Activated CD8-positive, alpha-beta memory T cell treated with anti-CD3 and anti-CD28 coated beads for 36 hours (primary cell): ENCODE measurements around the gene CDCA7. TPM values are rescaled to one million over a fixed set of nuclear protein-coding genes. Genes with fewer than 3 reads are reported as not detected.
"Not testable (repeated sequence)": the region's sequence is repeated elsewhere in the genome, so short reads cannot be mapped to it uniquely, and the experiment has no call there.

Source experiments
- CTCF ChIA-PET: fragments of 350-600 bp; sonication (Branson Sonifier 250); formaldehyde crosslinking; loops from one replicate; lab custom pipeline; 2021; ENCODE audit warnings: antibody characterized with exemption; lab: Charles Lee
- POLR2A ChIA-PET: fragments of 350-600 bp; sonication (Branson Sonifier 250); formaldehyde crosslinking; loops from one replicate; lab custom pipeline; 2021; ENCODE audit warnings: antibody characterized with exemption; lab: Charles Lee
- total RNA-seq, 2 experiments: library from RNA; stranded (reverse); gene quantifications; one replicate each; pipeline ENCODE4 v1.2.3, GENCODE V29; 2021

CDCA7 gene
- total RNA-seq, 2 experiments from 2014 or later: 33.9 to 34.3 TPM

DNA sequence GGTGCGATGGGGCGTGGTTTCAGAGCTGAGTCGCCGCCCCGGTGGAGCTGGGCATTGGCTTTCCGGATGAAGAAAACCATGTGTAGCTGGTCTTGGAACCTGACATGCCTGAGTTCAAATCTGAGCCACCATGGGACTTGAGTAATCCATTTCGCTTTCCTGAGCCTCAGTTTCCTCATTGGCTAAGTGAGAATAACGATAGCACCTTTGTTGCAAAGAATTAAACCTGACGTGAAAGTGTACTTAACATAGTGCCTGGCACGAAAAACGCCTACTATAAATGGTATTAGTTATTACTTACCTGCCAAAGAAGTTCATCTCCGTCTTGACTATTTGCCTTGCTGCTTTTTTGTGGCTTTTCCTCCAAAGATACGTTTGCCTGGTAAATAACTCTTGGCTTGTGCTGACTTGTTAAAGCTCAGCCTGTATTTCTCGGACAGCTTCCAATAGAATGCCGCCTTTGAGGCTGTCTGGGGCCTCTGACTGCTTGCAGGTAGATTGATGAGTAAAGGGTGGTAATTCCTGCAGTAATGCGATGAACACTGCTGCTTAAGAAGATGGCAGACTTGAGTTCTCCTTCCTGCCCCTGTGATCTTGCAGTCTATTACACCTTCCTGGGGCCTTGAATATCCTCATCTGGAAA lies 1.3 kb downstream of the CDCA7 start:
- ChIA-PET CTCF (no interaction called here), POLR2A (interaction anchor here (0.6 kb wide), 1 partner anchor 114 kb away, joined by 8 read pairs; no protein-coding TSS in a partner anchor)

DNA sequence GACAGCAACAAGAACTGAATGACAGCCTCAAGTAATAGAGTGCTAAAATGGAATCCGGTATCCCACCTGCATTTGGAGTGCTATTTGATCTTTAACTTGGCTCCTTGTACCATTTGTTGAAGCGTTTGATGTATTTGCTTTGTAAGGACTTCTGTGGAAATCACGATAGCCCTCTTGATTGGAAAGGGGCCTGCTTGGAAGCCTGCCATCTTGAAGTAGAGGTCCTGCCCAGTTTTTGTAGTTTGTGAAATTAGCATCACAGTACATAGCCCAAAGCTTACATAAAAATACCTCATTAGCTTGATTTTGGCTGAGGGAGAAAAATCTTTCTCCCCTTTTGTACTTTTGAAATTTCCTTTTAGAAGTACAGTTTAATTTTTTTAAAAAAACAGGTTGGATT lies 2.7 kb downstream of the CDCA7 start:
- POLR2A ChIA-PET: no interaction called here
- CTCF ChIA-PET: no interaction called here

DNA sequence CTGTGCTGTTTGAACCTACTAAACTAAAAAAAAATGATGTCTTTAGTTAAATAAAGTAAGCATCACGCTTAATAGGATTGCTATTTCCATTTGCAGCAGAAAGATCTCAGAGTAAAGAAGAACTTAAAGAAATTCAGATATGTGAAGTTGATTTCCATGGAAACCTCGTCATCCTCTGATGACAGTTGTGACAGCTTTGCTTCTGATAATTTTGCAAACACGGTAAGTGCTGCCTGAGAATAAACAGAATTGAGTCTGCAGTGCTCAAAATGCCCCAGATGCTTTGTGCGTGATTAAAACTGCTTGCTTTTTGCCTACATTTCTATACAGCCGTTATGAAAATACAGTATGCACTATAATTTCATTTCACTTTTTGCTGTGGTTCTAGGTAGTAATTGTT lies 3.9 kb downstream of the CDCA7 start:
- ChIA-PET CTCF (no interaction called here), POLR2A (no interaction called here)

DNA sequence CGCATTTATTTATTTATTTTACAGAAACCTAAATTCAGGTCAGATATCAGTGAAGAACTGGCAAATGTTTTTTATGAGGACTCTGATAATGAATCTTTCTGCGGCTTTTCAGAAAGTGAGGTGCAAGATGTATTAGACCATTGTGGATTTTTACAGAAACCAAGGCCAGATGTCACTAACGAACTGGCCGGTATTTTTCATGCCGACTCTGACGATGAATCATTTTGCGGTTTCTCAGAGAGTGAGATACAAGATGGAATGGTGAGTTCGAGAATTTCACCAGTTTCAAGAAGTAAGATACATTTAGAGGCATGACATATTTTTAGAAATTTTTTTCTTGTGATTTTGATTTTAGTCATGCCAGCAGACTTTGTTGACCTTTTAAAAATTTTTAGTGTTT lies 4.6 kb downstream of the CDCA7 start:
- ChIA-PET POLR2A (no interaction called here), CTCF (no interaction called here)

DNA sequence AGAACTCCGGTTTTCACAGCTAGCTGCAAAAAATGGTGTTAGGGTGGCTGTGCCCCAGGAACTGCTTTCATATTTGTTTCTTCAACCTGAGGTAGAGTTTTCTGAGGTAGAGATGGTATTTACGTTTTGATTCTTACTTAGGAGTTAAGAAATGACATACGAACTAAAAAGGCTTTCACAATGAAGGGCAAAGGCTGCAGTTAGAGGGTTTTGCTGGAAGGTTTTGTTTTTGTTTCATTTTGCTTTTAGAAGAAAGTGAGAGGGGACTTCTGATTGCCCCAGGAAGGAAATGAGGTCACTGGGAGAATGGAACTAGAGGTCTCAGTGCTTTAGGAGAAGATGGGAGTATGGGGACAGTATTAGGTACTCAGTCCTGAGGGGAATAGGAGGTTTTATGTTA lies 15.5 kb downstream of the CDCA7 start:
- ChIA-PET POLR2A (no interaction called here), CTCF (no interaction called here)

DNA sequence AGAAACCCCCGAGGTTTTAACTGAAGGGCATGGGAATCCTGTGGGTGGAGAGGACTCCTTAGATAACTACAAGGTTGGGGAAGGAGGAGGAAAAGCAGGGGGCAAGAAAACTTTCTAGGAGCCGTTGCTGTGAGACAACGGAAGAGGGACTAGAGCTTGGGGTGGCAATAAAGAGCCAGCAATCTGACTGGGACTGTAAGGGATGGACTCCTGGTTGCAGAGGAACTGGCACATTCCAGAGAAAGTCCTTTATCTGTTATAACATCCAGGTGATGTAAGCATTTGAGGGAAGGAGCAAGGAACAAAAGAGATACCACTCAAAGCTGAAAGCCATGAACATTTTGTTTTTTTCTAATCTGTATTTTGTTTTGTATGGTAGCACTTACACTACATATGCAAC lies 16.4 kb downstream of the CDCA7 start:
- ChIA-PET POLR2A (no interaction called here), CTCF (no interaction called here)

DNA sequence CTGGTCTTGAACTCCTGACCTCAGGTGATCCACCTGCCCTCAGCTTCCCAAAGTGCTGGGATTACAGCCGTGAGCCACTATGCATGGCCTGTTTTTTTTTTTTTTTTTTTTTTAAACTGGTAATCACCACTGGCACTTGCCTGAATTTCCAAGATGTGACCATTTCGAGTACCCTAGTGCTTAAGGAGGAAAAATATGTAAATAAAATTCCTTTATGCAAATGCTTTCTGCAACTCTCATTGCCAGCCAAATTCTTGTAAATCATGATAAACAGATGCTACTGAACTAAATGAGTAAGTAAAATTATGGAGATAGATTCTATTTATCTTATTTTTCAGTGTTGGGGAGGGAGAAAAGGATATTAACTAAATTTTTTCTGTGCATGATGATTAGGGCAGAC lies 18.6 kb downstream of the CDCA7 start:
- CTCF ChIA-PET: no interaction called here
- POLR2A ChIA-PET: no interaction called here

DNA sequence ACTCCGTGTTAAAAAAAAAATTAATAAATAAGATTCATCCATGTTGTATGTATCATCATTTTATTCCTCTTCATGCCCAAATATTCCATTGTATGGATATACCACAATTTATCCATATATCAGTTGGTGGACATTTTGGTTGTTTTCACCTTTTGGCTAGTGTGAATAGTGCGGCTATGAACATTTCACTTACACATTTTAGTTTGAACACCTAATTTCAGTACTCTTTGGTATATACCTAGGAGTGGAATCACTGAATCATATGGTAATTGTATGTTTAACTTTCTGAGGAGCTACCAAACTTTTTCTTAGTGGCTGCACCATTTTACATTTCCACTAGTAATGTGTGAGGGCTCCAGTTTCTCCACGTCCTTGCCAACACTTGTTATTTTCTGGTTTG lies 20.0 kb downstream of the CDCA7 start:
- ChIA-PET POLR2A (no interaction called here), CTCF (no interaction called here)

DNA sequence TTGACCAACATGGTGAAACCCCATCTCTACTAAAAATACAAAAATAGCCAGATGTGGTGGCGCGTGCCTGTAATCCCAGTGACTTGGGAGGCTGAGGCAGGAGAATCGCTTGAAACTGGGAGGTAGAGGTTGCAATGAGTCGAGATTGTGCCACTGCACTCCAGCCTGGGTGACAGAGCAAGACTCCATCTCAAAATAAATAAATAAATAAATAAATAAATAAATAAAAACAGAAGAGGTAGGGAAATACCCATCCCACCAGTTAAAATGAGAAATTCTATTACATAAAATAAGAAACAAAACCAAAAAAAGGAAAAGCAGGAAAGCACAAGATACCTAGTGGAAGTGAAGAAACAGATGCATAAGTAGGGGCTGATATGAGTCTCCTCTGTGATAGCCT lies 30.9 kb downstream of the CDCA7 start:
- CTCF ChIA-PET, POLR2A ChIA-PET: not testable (repeated sequence)

DNA sequence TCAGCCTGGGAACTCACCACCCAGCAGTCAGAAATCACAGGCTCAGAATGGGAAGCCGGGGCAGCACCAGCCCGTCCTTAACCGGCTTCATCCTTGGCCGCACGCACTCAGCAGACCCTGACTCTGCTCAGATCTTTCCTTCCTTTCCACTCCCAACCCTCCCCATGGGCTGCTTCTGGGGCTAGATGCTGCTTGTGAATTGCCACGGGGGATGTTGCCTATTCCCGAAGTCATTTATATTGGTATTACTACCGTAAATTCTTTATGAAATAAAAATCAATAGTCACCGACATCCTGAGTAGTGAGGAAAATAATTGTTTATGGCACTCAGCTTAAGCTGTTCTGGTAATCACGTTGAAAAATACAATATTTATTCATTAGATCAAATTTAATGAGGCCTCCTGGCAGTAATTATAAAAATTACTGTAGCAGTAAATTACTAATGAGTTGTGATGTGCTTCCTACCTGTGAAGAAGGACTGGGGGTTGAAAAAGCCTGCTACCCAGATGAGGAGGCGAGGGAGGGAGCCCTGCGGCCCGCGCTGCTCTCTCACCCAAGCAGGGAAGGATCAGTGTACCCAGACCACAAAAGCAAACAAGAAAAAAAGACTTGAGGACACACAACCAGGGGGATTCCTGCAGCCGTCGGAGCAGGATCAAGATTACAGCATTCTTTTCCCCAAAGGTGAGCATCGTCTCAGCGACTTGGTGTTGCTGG lies 31.5 kb downstream of the CDCA7 start:
- CTCF ChIA-PET: no interaction called here
- POLR2A ChIA-PET: no interaction called here

DNA sequence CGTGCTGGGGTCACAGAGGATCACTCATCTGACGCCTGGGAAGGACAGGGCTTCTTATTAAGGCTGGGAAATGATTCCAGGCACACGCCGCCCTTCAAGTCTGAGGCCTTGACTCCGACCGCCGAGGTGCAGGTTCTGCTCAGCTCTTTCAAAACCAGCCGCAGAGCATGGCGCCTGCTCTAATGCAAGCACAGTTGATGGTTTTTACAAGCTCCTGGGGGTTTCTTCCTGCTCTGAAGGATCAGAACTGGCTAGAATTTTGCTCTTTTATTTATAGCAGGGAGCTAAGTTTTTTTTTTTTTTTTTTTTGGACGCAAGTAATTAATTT lies 32.0 kb downstream of the CDCA7 start:
- CTCF ChIA-PET: no interaction called here
- POLR2A ChIA-PET: no interaction called here

DNA sequence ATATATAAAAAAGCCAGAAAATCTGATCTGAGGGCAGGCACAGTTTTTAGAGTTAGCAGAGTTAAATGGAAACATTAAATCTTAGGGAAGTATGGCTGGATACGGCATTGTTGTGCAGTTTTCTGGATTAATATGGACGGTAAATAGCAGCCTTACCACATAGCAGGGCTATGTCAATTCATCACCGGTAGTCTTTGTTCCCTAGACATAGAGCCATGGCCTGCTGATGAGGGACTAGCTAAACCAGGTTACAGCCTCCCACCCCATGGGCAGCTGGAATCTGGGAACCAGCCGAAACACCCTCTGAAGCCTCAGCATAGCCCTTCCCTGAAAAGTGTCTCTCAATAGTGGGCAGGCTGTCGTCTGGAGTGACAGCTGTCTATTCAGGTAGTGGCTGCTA lies 32.4 kb downstream of the CDCA7 start:
- CTCF ChIA-PET: no interaction called here
- POLR2A ChIA-PET: no interaction called here

DNA sequence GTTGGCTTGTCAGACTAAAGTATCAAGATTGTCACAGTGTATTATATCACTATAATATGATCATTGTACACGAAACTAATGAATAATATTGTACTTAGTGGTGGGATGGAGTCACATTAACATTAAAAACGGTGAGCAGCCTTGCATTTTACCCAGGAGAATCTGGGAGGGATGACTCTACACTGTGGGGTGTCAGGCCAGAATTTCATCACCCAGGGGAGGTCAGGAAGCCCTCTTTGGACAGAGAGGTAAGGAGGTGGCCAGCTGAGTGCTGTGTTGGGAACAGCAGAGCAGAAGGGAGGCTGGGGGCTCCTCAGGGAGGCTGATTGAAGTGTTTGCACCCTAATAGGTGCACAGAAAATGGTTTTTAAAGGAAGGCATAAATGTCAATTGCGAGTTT lies 33.0 kb downstream of the CDCA7 start:
- ChIA-PET POLR2A (no interaction called here), CTCF (no interaction called here)

DNA sequence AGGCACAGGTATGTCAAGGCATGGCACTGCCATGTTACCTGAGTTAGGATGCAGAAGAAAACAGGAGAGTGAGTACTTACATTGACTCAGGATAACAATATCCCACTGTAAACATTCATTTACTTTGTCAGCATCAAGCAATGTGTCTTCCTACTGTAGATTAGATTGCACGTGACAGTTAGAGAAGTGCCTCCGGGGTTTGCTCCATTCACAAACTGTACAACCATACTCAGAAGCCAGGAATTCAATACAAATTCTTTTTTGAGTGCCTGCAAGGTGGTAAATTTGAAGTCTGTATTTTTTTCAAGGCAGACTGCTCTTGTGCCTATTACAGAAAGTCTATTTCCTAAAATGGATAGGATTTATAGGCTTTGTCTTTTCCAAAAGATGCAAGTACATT lies 34.1 kb downstream of the CDCA7 start:
- ChIA-PET POLR2A (no interaction called here), CTCF (no interaction called here)

DNA sequence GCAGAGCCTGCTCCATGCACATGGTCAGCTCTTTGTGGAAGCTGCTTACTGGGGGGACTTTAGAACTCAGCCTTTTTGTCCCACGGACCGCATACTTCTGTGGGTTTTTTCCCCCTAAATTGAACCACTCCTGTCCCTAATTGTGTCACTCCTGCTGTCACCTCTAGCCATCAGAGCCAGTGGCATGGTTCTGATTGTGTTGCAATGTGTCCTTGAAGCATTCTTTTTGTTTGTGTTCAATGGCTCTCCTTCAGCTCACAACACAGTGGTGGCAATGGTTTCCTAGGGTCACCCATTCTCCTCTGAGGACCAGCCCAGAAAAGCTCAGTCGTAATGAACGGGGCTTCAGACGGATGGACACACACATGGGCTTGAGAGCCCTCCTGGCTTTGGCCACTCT lies 35.4 kb downstream of the CDCA7 start:
- ChIA-PET POLR2A (no interaction called here), CTCF (no interaction called here)

DNA sequence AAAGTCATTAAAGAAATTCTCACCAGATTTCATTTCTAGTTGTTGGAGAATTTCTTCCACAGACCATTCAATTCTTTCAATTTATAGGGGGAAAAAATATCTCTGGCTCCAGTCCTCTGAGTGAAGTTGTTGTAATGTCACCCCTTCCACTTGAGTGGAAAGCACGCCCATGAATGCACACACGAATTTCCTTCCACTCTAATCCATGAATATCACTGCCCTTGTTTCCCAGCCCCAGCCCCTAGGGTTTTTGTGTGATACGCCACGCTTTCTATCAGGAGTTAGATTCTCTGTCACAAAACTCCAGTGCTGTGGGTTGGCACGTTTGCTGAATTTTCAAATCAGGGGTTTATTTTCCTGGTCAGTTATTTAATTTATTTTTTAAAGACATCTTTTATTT lies 38.1 kb downstream of the CDCA7 start:
- POLR2A ChIA-PET: no interaction called here

DNA sequence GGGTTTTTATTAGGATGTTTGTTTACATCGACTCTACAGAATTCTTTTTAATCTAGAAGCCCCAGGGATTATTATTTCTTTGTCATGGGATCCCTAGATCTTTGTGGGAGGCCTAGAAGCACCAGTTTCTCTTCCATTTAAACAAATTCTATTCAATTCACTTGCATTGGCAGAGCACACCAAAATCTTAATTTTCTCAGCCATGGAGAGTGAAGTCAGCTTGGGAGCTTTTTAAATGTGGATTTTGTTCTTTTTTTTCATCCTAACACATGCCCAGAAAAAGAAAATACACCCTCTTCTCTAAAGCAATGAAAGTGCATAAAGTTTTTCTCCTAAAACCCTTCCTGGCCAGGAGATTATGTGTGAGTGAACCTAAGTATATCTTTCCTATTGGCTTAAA lies 38.5 kb downstream of the CDCA7 start:
- POLR2A ChIA-PET: no interaction called here
- CTCF ChIA-PET: no interaction called here

More for the DNA sequence above, 38.1 kb downstream of the CDCA7 start:
- CTCF ChIA-PET: no interaction called here

DNA sequence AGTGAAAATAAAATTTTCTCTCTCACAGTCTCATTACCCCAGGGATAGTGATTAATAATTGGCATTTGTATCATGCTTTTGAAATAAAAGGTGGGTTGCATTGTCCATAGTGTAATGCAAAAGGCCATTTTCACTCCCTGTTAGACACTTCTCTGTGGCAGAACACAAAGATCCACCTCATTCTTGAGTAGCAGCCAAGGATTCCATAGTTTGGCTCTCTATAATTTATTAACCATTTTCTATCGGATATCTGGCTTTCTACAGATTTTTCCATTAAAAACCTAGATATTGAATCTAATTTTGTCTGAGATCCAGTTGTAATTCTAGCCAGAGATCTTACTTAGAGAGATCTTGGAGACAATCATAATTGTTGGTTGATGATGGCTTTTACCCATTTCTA lies 39.0 kb downstream of the CDCA7 start:
- ChIA-PET POLR2A (no interaction called here), CTCF (no interaction called here)

DNA sequence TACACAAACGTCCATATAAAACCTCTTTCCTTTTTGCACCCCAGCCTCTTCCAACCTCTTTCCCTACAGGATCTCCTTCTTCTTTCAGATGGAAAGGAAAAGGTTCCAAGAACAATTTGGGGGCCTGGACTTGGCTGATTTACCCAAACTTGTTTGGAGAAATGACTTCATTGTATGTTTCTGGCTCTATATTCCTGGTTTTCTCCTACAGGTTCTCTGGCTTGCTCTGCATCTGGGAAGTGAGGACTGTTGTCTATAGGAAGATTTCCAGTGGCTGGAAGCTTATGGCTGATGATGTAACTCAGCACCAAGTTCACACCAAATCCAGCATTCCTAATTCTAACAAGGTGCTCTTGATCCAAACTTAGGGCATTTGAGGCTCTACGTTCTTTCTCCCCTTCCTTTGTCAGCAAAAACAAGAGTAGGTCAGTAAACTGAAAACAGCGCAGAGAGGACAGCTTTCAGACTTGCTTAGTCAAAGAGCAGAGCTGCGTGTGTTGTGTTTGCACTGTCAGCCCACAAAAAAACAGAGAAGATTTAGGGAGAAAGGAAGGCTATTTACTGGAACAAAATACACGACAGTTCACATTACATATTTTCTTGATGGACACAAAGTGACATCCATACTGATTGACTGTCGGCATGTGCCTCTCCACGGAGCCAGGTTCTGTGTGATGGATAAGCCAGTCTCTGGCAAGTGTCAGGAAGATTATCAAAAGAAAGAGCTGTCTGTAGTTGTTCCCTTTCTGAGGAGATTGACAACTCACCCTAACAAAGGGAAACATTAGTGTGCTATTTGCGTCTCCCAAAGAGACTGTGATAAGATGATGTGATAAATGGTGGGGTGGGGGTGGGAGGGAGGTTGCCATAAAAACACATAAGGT lies 39.7 kb downstream of the CDCA7 start:
- ChIA-PET CTCF (interaction anchor here (0.6 kb wide), 1 partner anchor 604 kb away, joined by 3 read pairs; no protein-coding TSS in a partner anchor), POLR2A (no interaction called here)

DNA sequence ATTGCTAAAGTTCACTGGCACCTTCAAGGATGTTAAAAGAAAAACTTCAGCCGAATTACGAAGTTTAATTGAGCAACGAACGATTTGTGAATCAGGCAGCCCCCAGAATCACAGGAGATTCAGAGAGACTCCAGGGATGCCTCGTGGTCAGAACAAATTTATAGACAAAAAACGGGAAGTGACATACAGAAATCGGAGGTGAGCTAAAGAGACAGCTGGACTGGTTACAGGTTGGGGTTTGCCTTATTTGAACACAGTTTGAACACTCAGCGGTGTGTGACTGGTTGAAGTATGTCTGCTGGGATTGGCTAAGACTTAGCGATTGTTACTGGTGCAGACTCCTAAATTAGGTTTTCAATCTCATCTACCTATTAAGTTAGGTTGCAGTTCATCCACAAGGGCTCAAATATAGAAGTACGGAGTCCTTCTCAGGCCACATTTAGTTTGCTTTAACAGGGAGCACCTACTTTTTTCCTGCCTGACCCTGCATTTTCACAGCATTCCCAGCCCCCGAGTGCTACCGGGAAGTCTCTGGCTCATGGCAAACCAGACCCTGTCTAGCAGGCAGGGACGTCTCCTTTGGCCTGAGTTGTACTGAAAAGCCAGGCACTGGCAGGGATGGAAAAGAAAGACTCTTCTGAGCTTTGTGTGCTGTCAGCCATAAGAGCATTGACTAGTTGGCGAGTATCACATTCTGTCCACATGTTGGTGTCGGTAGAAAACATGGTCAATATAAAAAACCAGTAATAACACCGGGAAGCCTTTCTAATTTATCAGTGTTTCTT lies 41.1 kb downstream of the CDCA7 start:
- ChIA-PET POLR2A (no interaction called here), CTCF (no interaction called here)
